DMS153 (cell line): ENCODE results near the gene SLC38A5.
"Not testable (repeated sequence)": the region's sequence is repeated elsewhere in the genome, so short reads cannot be mapped to it uniquely, and the experiment has no call there.

Source experiments
- DNase-seq: peaks from one replicate; lab custom pipeline; 2025; lab: John Stamatoyannopoulos, UW

Gene SLC38A5

DNA sequence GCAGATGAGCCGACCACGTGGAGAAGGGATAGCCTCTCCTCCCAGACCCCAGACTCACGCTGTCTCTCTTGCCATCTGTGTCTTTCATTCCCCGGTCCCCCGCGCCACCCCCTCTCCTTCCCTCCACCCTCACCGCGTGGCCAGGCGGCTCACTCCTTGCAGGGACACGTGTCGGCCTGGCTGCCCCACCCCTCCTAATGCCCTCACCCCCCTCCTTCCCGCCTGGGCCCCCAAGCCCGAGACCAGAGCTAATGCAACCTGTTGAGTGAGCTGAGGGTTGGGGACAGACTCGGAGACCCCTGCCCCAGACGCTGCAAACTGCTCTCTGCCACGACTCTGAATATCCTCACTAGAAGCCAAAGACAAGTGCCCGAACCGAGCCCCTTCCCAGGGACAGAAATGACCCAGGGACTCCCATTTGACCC, 1.8 kb downstream of the SLC38A5 start:
- DNase-seq, result no peak

GRCh38 chrX:48467281-48467761, 2.7 kb downstream of the SLC38A5 start:
- no peak for DNase-seq

DNA sequence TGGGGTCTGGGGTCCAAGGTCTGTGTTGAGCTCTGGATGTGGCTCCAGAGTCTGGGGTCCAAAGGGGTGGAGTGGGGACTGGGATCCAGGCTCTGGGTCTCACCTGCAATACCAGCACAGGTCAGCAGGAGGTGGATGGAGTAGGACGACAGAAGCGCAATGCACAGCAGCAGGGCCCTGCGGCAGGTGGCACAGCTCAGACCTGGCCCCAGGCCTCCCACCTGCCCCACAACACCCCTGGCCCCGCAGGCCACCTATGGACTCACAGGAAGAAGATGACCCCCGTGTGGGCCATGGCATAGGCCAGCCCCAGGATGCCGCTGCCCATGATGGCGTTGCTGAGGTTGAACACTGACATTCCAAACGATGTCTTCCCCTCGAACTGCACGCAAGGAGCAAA, 3.4 kb downstream of the SLC38A5 start:
- no peak for DNase-seq

GRCh38 chrX:48465336-48465933, 4.6 kb downstream of the SLC38A5 start:
- DNase-seq, result no peak

GRCh38 chrX:48461830-48462229, 8.2 kb downstream of the SLC38A5 start:
- DNase-seq, result no peak

DNA sequence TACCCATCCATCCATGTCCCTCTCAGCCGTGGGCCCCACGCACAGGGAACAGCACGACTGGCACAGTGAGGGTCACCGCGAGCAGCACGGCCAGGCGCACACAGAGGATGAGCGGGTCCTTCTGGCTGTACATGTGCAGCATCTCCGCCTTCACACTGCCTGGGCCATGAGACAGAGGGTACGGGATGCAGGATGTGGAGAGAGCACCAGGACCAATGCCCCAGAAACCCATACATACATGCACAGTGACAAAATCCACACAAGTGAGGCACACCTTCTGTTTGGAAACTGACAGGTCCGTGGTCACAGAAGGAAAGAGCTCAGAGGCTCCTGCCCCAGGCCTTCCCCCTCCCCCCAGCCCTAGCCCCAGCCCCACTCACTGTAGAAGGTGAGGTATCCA, 9.5 kb downstream of the SLC38A5 start:
- DNase-seq, result no peak

DNA sequence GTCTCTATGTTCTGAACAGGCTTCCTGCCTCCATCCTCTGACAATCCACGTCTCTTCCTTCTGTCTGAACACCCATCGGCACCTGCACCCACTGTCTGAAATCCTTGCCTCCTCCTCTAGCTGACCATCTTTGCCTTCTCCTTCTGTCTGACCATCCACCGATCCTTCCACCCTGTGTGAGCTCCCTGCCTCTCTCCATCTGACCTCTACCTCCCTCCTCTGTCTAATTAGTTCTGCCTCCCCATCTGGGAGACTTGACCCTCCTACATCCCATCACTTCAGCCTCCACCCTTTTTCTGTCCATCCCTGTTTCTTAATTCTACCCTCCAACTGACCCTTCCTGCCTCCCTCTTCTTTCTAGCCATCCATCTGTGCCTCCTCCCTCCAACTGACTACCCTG, 10.0 kb downstream of the SLC38A5 start:
- no peak for DNase-seq

GRCh38 chrX:48459483-48459882, 10.6 kb downstream of the SLC38A5 start:
- DNase-seq, result no peak

DNA sequence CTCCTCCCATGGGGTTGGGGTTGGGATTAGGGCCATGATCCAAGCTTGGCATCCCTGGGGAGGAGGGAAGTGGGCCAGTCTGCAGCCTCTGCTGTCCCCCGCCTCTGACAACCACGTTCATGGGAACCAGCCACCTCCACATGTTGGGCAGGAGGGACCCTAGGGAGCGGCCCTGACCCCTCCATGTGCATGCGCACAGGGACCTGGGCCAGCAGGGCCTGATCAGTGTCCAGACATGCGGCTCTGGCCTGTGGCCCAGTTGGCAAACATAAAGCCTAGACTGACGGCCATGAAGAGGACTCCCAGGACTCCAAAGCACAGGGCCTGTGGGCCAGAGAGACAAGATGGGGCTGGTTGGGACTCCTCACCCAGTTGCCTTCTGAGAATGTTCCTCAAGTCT, 11.3 kb downstream of the SLC38A5 start:
- DNase-seq, result no peak

DNA sequence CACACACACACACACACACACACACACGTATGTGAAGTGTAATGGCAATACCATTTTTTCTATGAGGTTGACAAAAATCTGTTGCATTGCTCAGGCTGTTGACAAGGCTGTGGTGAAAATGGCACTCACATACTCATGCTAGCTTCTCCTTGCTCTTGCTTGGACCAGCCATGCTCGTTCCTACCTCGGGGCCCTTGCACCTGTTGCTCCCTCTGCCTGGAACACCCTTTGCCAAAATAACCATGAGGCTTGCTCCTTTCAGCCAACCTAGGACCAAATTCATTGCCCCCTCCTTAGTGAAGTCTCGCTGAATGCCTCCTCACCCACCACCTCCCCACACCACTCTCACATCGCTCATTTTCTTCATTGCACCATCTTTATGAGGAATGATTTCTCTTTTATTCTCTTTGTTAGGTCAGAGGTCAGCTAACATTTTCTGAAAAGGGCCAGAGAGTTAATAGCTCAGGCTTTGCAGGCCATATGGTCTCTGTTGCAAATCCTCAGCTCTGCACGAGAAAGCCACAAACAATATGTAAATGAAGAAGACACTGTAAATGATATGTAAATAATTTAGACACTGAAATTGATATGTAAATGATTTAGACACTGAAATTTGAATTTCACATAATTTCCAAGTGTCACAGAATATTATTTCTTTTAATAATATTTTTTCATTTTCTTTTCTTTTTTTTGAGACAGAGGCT, 13.3 kb downstream of the SLC38A5 start:
- no peak for DNase-seq

- no peak for DNase-seq
Measured at GRCh38 chrX:48451708-48452107, 18.4 kb downstream of the SLC38A5 start.

GRCh38 chrX:48450076-48450475, 20.0 kb downstream of the SLC38A5 start:
- DNase-seq, result no peak

- not testable (repeated sequence) for DNase-seq
Measured at GRCh38 chrX:48447201-48447600, 22.9 kb downstream of the SLC38A5 start.

DNA sequence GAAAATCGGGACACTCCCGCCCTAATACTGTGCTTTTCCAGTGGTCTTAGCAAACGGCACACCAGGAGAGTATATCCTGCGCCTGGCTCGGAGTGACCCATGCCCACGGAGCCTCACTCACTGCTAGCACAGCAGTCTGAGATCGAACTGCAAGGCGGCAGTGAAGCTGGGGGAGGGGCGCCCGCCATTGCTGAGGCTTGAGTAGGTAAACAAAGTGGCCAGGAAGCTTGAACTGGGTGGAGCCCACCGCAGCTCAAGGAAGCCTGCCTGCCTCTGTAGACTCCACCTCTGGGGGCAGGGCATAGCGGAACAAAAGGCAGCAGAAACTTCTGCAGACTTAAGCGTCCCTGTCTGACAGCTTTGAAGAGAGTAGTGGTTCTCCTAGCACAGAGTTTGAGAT, 36.3 kb downstream of the SLC38A5 start:
- not testable (repeated sequence) for DNase-seq

DNA sequence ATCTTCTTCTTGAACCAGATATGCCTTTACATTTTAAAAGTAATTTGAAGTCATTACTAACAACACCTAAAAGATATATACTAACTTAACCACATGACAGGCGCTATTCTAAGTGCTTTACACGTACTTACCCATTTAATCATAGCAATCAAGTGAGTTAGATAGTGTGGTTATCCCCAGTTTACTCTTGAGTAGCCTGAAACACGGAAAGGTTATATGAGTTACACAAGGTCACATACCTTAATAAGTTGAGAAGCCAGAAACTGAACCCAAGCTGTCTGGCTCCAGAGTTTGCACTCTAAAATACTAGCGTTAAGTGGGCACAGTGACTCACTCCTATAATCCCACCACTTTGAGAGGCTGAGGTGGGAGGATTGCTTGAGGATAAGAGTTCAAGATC, 39.9 kb downstream of the SLC38A5 start:
- not testable (repeated sequence) for DNase-seq

GRCh38 chrX:48429606-48430005, 40.5 kb downstream of the SLC38A5 start:
- DNase-seq, result not testable (repeated sequence)

DNA sequence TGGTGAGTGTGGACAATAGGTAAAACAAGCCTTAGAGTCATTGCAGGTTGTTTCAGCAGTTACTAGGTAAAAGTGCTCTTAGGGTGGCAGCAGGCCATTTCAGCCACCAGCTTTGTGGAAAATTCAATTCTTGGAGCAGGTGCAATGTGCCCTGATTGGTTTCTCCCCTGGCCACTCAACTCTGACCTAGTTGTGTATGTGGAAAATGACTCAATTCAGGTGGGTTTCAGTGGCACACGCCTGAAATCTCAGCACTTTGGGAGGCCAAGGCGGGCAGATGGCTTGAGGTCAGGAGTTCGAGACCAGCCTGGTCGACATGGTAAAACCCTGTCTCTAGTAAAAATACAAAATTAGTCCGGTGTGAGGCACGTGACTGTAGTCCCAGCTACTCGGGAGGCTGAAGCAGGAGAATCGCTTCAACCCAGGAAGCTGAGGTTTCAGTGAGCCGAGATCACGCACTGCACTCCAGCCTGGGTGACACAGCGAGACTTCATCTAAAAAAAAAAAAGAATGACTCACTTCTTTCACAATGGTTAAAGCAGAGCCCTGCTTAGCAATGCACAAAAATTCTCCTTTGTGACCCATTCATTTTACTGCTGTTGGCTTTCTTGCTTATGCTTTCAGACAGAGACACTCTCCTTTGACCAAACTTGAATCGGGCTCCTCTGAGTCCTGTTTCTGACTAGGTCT, 42.9 kb downstream of the SLC38A5 start:
- DNase-seq, result not testable (repeated sequence)

GRCh38 chrX:48411860-48412259, 58.2 kb downstream of the SLC38A5 start, which contains the start of gene SSX4B:
Gene SSX4B (minus strand): TSS chrX:48411960. CDS start chrX:48411372, 588 bp downstream.
- not testable (repeated sequence) for DNase-seq
